Kidney epithelial cell (primary cell): Measurements from ENCODE around the gene ACOT8. TPM values are rescaled to one million over a fixed set of nuclear protein-coding genes. Genes with fewer than 3 reads are reported as not detected.

Source experiments
- DNase-seq: peaks from one replicate; pipeline ENCODE4 v3.0.0-alpha.2; 2010; ENCODE audit warnings: low read depth
- H3K27me3 ChIP-seq: 2 replicates; pipeline ENCODE4 v1.6.0; 2011; ENCODE audit warnings: low read length; ENCODE audit not compliant: control insufficient read depth, insufficient read depth
- H3K36me3 ChIP-seq: 2 replicates; pipeline ENCODE4 v1.5.1; 2011; ENCODE audit warnings: low read length; ENCODE audit not compliant: control insufficient read depth, insufficient read depth
- H3K4me3 ChIP-seq: 2 replicates; pipeline ENCODE4 v1.5.1; 2011; ENCODE audit warnings: low read depth, mild to moderate bottlenecking, control low read depth, low read length
- CTCF ChIP-seq: IDR thresholded peaks from 2 replicates; pipeline ENCODE4 v1.5.1; 2011; ENCODE audit warnings: mild to moderate bottlenecking, moderate library complexity, low read length, control low read depth, inconsistent platforms; ENCODE audit not compliant: insufficient read depth, poor library complexity, severe bottlenecking
- total RNA-seq: library from RNA; depleted of rRNA; stranded (reverse); fragments of >200 nt; gene quantifications from 2 replicates; pipeline ENCODE4 v1.2.3, GENCODE V29; 2015

ACOT8 gene
- total RNA-seq, 1 donor from 2014 or later, result 35.3 TPM

- H3K27me3 ChIP-seq, result no peaks in the 10 kb centered on the region
These were observed 4.3 kb upstream of the ACOT8 start for GRCh38 chr20:45861221-45862075.

GRCh38 chr20:45860560-45861220 lies 3.5 kb upstream of the ACOT8 start:
- TF ChIP-seq CTCF, result no peak
- no peaks in the 10 kb centered on the region for H3K27me3 ChIP-seq
- H3K4me3 ChIP-seq, result no peak overlapping the region
- DNase-seq, result no peak
- H3K36me3 ChIP-seq, result no peaks in the 10 kb centered on the region

More at GRCh38 chr20:45861221-45862075, 4.3 kb upstream of the ACOT8 start:
- TF ChIP-seq CTCF, result no peak
- Histone ChIP-seq H3K36me3 (no peaks in the 10 kb centered on the region), H3K4me3 (no peak overlapping the region)
- DNase-seq, result no peak

DNA sequence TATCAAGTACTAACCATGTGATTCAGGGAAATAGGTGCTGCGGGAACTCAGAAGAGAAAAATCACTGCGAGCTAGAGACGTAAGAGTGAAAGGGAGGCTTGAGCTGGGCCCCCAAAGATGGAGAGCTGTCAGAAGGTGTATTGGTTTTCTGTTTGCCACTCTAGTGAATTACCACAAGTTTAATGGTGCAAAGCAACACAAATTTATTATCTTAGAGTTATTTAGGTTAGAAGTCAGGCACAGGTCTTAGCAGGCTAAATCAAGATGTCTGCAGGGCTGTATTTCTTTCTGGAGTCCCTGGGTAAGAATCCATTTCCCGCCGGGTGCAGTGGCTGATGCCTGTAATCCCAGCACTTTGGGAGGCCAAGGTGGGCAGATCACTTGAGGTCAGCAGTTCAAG lies 2.7 kb upstream of the ACOT8 start:
- Histone ChIP-seq H3K4me3 (no peak overlapping the region), H3K27me3 (no peaks in the 10 kb centered on the region), H3K36me3 (no peaks in the 10 kb centered on the region)
- no peak for DNase-seq
- no peak for TF ChIP-seq CTCF

DNA sequence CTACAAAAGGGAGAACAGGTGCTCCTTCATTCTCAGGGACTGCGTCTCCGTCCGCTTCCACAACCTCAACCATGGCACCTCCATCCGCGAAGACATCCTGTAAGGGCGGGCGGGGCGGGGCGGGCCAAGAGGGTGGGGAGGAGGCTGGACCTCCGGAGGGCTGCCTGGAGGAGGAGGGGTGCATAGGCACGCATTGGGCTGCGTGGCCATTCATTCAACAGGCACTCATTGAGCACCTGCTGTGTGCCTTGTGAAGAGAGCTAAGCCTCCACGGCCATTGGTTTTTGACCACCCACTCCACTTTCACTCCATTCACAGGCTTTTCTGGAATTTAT lies 657 bp upstream of the ACOT8 start:
- Histone ChIP-seq H3K27me3 (no peaks in the 10 kb centered on the region), H3K36me3 (no peaks in the 10 kb centered on the region), H3K4me3 (peak overlapping the region; percentile 35)
- TF ChIP-seq CTCF, result no peak
- no peak for DNase-seq

DNA sequence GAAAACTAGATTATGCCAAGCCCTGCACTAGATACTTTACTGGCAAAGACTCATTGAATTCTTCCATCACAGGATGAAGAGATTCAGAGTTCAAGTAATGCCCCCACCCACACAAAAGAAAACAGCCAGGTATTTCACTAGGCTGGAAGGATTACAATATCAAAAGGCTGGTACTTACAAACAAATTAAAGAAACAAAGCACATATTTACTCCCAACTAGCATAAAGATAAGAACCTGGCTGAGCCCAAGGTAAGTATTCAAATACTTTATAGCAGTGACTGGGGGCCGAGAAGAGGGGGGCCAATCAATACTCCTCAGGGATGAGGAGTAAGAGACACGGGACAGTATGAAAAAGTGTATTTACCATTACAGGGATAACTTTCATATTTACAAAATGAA lies 3.7 kb downstream of the ACOT8 start:
- no peak overlapping the region for H3K4me3 ChIP-seq
- no peak for DNase-seq
- no peak for TF ChIP-seq CTCF
- no peaks in the 10 kb centered on the region for H3K27me3 ChIP-seq
- H3K36me3 ChIP-seq, result no peaks in the 10 kb centered on the region
